ENCODE measurements around the gene BNC2.
"Not testable (repeated sequence)": the region's sequence is repeated elsewhere in the genome, so short reads cannot be mapped to it uniquely, and the experiment has no call there.

Gene BNC2

DNA sequence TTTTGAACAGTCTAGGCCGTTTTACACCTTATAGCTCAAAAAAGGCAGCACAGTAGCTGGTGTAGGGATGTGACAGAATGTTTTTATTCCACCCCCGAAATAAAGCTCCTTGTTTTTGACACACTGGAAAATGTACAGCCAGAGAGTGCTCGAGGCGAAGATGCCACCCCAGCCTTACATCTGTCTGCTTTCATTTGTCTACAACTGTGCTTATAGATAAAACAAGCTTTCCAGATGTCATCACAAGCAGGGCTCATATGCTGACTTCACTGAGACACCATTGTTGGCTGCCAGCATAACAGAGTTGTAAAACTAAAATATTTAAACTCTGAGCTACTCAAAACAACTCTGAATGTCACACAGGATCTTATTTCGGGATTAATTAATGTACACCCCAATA lies 386.3 kb downstream of the BNC2 start:
- DNase-seq = no peak

DNA sequence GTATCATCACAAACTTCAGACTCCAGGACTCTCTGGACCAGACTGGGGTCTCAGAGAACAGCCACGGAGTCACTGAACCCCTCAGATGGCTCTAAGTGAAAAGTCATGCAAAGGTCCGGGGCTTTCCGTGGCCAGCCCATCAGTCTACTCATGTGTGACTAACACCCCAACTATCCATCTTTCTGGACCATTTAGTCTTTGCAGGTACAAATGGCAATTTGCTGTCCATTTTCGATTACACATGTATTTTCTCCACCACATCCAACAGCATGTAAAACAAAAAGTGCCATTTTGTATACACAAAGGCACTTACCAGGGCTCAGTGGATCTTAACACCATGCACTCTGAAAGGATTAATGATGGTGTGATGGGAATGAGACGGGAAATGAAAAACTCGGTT lies 387.7 kb downstream of the BNC2 start:
- DNase-seq = no peak

DNA sequence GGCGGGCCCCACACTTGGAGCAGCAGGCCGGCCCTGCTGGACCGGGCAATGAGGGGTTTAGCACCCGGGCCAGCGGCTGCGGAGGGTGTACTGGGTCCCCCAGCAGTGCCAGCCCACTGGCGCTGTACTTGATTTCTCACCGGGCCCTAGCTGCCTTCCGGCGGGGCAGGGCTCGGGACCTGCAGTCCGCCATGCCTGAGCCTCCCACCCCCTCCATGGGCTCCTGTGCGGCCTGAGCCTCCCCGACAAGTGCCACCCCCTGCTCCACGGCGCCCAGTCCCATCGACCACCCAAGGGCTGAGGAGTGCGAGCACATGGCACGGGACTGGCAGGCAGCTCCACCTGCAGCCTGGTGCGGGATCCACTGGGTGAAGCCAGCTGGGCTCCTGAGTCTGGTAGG lies 389.9 kb downstream of the BNC2 start:
- not testable (repeated sequence) for DNase-seq

DNA sequence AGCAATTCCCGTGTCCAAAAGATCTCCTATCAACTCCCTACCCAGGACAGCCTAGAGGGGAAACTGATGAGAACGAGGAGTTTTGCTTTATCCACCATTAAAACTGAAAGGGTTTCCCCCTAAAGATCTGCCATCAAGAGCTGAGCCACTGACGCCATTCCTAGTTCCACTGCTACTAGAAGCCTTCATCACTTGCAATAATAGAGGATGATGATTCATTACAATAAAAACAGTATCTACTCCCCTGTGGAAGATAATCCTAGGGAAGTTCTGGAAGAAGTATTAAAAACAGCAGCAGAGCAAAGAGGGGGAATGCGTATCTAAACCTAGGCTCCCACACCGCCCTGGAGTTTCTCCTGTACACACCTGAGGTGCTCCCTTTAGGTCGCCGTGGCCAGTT lies 394.5 kb downstream of the BNC2 start:
- DNase-seq = no peak

DNA sequence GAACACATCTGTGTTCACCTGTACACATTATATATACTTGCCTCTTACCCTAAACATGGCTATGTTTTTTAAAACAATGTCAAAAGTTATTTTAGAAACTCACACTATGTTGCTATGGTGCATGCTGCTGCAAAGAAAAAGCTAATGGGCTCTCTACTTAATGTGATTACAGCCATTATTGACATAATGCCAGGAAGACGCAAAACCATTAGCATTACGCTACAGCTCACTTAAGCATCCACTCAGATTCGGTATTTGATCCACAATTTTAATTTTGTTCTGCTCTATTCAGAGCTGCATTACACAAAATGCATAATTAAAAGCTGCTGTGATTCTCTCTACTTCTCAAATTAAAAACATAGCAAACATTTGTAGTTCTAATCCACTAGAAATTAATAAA lies 395.2 kb downstream of the BNC2 start:
- DNase-seq = no peak

DNA sequence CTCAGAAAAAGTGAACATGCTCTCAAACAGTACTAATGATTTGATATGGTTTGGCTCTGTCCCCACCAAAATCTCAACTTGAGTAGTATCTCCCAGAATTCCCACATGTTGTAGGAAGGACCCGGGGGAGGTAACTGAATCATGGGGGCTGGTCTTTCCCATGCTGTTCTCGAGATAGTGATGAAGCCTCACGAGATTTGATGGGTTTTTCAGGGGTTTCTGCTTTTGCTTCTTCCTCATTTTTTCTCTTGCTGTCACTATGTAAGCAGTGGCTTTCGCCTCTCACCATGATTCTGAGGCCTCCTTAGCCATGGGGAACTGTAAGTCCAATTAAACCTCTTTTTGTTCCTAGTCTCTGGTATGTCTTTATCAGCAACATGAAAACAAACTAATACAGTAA lies 401.3 kb downstream of the BNC2 start:
- no peak for DNase-seq

DNA sequence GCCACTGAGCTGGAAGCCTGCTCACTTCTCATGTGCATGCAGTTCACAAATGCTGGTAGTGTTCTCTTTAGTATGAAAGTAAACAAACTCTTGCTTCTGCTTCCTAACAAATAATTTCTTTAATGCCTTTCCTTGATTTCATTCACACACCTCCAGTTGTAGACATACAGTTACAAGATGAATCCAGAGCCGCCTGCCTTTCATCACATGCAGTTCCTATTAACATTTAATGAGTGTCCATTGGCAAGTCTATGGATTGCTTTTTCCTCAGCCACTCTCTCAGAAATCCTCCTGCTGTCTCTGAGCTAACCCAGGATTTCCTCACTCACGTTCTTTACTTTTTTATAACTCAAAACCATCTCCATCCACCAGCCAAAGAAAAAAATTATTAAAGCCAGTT lies 408.6 kb downstream of the BNC2 start:
- DNase-seq = no peak

DNA sequence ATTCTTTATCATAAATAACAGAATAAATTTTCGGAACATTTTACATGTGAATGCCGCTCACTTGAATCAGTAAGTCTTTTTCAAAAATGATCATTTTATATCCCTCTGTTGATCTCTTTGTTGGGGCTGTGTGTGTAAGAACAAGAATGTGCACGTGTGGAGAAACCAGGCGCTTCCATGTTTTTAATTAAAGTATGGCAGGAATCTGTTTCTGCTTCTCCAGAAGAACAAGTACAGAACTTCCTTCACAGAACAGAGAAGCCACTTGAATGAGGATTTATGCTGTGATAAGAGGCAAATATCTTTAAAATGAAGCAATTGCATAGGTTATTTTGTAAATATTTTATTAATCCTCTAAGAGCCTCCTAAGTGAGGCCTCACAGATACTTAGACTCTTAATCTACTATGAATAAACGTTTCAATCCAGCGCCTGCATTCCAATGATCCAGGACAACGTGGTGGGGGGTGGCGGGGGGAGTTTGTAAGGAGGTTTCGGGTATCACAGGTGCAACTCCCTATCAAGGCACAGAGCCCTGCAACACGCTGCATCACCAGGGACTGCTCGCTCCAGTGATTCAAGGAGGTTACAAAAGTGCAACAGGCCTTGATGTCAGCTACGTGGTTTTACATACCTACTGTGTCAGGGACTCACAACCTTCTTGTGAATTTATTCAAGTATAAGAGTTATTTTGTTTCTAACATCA lies 409.2 kb downstream of the BNC2 start:
- DNase-seq = peak; percentile 71

DNA sequence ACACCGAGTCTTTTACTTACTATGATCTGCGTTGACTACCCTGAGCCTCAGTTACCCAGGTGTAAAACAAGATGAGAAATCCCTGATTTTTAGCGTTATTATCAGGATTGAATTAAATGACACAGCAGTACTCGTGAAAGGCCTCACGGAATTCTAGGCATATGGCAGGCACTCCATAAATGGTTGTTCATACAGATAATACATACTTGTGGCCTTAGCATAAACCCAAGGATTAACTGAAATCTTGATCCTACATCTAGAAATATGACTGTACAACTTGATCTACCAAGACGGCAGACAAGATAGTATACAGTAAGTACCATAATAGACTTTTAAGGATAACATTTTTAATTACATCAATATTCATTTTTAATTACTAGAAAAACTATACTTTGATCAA lies 409.8 kb downstream of the BNC2 start:
- no peak for DNase-seq

DNA sequence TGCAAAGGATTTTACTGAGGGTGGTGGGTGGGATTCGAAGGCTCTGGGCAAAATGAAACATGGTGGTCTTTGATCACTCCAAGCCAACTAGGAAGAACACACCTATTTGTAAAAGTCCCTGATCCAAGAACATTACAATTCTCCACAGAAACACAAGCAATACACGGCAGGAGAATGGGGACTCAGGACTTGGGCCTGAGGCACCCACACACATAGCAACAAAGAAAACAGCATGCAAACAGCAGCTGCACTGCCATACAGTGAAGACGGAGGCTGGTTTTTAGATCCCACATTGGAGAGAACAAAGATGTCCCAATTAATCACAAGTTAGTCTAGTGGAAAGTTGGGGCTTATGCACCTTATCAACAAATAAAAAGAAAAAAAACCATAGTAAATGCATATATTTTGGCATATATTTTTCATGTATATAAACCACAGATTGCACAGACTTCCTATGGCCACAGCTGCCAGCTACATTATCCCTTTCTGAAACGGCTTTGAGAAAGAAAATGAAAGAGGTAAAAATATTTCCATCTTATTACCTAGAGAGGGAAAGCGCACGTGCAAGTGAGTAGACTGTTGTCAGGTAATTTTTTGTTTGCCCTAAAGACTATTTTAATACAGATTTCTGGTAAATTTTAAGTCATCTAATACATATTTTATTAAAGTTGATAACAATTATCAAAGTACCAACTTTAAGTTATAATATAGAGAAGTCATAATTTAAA lies 410.9 kb downstream of the BNC2 start:
- DNase-seq = peak; percentile 41

DNA sequence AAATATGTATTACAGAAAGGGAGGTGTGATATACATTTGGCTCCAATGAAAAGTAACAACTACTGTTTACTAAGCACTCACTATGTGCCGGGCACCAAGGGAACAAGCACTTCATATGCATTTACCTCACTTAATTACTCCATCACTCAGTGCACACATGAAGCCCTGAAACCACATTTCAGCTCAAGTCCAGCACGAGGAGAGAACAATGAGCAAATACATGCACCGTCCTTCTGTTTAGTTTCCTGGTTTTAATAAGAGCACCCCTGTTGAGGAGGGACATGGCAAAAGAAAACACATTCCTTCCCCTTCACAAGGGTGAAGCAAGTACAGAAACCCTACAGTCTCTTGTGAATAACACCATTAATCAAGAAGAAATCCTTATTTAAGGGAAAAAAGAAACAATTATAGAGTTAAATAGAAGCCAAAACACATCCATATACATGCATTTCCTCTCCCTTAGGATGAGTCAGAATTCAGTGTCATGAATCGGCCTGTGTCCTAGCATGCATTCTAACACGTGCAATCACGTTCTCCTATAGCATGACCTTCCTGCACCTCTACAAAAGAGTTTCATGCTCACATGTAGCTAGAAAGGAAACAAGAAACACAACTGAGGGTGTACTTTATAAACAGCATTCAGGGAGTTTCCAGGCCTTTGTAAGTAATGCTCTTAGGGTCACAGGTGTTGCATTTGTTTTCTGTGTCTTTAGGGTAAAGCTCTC lies 411.6 kb downstream of the BNC2 start:
- DNase-seq = peak; percentile 60

DNA sequence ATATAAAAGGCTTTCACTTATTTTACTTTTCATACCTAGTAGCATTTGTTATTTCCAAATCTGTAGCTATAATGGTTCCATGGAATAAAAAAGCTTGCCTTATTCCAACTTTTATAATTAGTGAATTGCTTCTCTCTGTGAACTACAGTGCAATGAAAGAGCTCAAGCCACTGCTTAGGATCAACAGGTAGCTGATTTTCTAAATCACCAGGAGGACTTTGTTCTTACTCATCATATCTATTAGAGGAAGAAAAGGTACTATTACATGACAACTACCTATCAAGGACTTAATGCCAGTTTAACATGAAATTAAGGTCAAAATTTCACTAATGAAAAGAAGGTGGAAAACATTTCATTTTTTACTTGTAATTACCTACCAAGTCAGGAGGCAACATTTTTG lies 414.6 kb downstream of the BNC2 start:
- no peak for DNase-seq

DNA sequence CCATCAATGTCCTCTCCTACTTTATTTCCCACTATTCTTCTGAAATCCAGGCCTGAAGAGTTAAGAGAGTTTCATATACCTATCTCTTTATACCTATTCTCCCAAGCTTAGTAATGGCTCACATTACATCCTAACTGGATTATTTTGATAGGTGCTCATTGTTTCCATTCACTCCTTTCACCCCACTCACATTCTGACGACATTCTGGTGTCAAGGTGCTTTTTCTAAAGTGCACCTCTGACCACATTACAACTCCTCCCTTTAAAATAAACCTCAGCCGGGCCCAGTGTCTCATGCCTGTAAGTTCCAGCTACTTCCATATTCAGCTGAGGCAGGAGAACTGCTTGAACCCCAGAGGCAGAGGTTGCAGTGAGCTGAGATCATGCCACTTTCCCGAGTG lies 417.1 kb downstream of the BNC2 start:
- no peak for DNase-seq

DNA sequence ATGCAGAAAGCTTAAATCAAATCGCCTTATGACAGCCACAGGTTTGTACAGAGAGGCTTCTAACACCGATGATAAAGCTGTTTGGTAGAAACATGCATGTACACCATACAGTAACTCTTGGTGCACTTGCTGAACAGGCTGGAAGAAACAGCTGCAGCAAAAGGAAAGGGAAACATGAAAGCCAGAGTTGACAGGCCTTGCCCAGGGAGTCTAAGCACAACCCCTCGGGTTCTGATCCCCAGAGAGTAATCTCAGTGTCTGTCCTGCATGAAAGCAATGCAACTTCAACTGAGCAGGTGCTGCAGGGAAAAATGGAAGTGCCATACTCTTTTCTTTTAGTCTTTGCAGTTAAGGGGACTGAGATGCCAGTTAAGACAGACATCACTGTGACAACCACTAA lies 419.9 kb downstream of the BNC2 start:
- DNase-seq = no peak

DNA sequence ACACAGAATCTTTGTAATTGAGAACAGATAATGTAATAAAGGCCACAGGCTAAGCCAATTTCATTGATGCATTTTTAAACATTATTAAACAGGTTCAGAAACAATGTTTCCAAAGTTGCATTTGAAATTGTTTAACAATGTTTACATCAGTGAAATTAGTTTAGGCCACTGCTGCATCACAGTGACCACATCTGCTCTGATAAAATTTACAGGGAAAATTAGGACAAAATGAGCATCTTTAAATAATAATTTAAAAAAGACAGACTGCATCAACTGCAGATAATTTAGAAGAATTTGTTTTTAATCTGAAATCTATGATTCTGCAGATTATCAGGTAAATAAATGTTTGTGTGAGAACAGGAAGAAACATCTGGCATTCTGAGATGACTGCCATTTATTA lies 420.4 kb downstream of the BNC2 start:
- no peak for DNase-seq

DNA sequence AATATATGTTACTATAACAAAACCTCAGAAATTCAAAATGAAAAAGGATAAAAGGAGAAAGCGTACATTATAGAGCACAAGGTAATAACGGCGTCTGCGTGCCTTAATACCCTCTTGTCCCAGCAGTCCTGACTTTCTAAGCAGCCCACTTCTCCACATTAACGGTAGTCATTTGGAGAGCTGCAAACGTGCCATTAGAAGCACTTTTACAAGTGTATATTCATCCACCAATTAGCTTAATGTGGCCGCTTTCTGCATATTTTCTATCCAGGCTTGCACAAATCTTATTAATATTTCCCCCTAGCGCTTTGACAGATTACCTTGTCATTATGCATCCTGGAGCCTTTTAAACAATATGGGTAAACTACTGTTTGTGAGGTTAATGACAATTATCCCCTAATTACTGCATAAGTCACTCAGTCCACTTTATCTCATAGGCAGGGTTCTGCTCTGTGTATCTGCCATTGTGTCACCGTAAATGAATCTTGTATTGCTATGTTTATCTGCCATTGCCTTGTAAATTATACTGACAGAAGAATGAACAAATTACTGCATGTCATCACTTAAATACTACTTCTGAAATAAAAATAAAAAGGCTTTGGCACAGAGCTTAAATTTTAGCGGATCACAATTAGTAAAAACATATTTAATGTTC lies 421.3 kb downstream of the BNC2 start:
- no peak for DNase-seq

DNA sequence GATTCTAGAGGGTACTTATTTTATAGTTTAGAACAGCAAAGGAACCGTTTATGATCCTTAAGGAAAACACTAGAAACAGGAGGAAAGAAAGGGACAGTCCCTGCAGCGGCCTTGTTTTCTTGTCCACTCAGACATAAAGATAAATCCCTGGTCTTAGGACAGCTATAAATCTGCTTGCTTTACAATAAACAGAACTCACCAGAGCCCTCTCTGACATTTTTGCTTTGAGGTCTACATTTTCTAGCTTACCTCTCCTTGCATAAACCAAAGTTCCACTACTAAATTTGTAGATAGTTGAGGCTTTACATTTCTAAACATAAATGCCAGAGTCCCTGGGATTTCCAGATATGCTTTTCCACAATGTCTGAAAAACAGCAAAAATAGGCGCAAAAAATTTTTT lies 422.5 kb downstream of the BNC2 start:
- DNase-seq = no peak

DNA sequence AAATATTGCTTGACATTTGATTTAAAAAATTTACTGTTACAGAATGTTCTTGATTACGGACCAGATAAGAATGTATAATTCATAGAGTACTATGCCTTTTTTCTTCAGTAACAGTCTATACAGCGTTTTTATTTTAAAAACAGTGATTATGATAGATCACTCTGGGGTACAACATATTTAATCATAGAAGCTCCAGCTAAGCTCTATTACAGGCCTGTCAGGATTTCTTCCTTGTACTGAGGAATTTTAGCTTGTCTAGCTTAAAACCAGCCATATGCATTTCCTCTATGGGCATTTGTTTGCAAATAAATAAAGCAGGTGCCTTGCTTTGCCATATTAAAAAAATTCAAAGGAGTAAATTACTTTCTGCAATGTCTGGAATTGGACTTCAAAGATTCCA lies 423.8 kb downstream of the BNC2 start:
- DNase-seq = no peak

DNA sequence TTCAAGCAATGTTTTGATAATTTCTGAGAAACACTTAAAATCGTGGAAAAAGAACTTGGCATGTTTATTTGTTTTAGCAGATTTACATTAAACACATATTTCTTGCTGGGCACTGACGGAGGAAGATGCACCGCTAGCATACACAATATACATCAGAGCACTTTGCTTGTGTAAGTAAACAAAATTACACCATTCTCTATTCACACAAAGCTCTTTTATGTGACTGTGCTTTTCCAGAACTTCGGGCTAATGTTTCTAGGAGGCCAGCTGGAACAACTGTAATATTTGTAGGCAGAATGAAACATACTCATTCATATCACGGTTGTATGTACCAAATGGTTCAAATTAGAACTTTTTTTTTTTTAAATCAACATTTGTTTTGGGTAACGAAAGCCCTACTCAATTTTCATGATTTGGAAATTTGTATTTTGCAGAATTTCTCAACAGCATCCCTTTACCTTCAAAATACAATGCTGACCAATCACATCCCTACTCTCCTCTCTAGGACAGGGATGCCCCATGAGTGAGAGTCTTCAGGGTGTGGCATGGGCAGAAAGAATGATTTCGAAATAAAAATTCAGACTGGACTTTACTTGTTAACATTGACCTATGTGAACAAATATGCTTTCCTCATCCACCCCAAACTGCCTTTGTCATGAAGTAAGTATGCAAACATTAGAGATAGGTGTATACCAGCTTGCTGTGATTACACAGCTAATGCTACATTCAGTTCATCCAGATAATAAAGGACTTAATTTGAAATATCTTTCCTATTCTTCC lies 425.1 kb downstream of the BNC2 start:
- DNase-seq = no peak

DNA sequence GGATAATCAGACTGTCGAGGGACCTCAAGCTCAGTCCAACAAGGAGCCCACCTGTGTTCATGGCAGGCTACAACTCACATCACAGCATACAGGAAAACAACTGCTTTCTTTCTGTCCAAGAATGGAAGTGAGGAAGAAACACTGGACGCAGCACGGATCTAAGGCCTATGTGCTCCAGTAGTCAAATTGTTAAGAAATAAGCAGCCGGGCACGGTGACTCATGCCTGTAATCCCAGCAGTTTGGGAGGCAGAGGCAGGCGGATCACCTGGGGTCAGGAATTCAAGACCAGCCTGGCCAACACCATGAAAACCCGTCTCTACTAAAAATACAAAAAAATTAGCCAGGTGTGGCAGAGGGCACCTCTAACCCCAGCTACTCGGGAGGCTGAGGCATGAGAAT lies 427.8 kb downstream of the BNC2 start:
- no peak for DNase-seq

DNA sequence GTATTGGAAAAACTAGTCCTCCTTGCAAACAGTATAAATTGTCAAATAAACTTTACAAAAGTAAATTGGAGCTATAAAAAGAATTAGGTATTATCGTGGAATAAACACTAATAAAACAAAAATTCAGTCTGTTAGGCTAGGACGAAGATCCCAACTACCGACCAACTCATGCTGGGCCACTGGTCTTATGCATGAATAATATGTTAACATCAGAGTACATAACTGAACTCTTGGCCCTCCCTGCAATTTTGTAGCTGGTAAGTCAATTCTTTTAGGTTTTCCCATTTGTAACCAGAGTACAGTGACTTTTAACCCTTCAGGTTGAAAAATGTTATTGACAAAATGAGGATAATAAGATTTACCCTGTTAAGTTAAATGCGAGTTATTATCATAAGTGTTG lies 428.7 kb downstream of the BNC2 start:
- no peak for DNase-seq

DNA sequence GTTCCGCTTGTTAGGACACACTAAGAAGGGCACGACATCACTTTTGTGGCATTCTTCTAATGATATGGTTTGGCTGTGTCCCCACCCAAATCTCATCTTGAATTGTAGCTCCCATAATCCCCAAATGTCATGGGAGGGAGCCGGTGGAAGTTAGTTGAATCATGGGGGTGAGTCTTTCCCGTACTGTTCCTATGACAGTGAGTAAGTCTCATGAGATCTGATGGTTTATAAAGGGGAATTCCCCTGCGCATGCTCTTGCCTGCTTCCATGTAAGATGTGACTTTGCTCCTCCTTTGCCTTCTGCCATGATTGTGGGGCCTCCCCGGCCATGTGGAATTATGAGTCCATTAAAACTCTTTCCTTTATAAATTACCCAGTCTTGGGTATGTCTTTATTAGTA lies 431.6 kb downstream of the BNC2 start:
- DNase-seq = not testable (repeated sequence)

DNA sequence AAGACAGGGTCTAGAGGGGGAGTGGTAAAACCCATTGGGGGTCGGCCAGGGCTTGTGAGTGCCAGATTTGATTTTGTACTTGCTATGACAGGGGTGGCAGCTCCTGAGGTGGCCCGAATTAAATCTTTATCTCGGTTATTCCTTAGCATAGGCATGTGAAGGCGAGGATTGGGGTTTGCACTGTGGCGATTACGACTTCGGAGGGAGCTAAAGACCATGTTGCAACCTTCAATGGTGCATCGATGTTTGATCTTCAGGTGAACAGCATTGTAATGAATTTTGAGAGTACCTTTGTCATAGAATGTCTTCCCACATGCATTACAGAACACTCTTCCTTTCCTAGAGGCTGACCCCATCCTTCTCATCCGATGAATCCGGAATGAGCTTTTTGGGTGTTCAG lies 433.9 kb downstream of the BNC2 start:
- no peak for DNase-seq
